ENCODE measurements around the gene PLAGL2. TPM values are rescaled to one million over a fixed set of nuclear protein-coding genes. Genes with fewer than 3 reads are reported as not detected.

Gene PLAGL2
- total RNA-seq, 3 donors from 2014 or later: 12.9 to 21.9 (median 16.5) TPM

DNA sequence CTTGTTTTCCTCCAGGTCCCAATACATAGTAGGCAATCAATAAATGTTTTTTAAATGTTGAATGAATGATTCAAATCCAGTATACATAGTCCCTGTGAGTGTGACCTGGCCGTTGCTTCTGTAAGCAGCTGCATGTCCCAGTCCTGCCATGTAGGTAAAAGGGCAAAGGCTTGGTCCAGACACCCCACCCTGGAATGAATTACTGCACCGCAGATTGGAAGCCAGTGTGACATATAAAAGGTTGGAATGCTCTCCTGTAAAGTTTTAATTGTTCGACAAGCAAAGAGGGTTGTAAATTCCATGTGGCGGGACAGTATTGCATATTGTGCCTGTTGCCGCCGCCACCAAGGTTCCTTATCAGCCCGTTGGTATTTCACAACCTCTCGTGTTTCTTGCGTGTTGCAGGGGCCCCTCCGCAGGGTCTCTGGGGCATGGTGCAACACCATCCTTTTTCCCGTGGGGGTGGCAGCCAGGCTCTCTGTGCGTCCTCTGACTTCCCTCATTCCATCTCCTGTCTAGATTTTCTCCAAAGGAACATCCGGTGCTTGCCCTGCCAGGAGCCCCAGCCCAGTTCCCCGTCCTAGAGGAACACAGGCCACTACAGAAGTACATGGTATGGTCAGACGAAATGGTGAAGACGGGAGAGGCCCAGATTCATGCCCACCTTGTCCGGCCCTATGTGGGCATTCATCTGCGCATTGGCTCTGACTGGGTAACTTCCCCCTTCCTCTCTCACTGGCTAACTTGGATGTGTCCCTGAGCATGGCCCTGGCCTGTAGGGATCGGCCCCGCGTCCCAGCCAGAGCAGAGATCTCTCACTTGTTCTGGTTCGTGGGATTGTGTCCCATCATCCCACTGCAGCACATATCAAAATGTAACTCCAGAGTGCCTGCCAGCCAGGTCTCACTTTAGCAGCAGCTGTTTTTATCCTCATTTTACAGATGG lies 20.5 kb upstream of the PLAGL2 start:
- Histone ChIP-seq H3K9me3 (no peaks in the 10 kb centered on the region), H3K4me3 (no peak overlapping the region), H3K4me1 (ENCODE audit: low read depth) (peaks cover 51% of the 10 kb centered on the region), H3K36me3 (ENCODE audit: low read depth) (no peaks in the 10 kb centered on the region)
- DNase-seq (peak; percentile 75 to 93 (median 83)), ATAC-seq (peak; percentile 91)
- TF ChIP-seq, protein P1, sequence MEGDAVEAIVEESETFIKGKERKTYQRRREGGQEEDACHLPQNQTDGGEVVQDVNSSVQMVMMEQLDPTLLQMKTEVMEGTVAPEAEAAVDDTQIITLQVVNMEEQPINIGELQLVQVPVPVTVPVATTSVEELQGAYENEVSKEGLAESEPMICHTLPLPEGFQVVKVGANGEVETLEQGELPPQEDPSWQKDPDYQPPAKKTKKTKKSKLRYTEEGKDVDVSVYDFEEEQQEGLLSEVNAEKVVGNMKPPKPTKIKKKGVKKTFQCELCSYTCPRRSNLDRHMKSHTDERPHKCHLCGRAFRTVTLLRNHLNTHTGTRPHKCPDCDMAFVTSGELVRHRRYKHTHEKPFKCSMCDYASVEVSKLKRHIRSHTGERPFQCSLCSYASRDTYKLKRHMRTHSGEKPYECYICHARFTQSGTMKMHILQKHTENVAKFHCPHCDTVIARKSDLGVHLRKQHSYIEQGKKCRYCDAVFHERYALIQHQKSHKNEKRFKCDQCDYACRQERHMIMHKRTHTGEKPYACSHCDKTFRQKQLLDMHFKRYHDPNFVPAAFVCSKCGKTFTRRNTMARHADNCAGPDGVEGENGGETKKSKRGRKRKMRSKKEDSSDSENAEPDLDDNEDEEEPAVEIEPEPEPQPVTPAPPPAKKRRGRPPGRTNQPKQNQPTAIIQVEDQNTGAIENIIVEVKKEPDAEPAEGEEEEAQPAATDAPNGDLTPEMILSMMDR (IDR thresholded peaks at IDR 0.05): no peak
- intact Hi-C loops (cut with DNase I, micrococcal nuclease): no loop called here

GRCh38 chr20:32227306-32227705 lies 19.8 kb upstream of the PLAGL2 start:
- Histone ChIP-seq H3K4me1 (ENCODE audit: low read depth) (peaks cover 51% of the 10 kb centered on the region), H3K36me3 (ENCODE audit: low read depth) (no peaks in the 10 kb centered on the region), H3K4me3 (no peak overlapping the region), H3K9me3 (no peaks in the 10 kb centered on the region)
- DNase-seq: peak; percentile 47 to 67 (median 63)
- intact Hi-C loops (cut with DNase I, micrococcal nuclease): no loop called here
- TF ChIP-seq, protein P1 (IDR thresholded peaks at IDR 0.05): no peak
- peak; percentile 52 for ATAC-seq

- H3K4me3 ChIP-seq: no peak overlapping the region
- TF ChIP-seq, protein P1 (IDR thresholded peaks at IDR 0.05): no peak
- intact Hi-C loops (cut with DNase I, micrococcal nuclease): no loop called here
- no peaks in the 10 kb centered on the region for H3K36me3 ChIP-seq (ENCODE audit: low read depth)
- DNase-seq (no peak), ATAC-seq (peak; percentile 4)
- peaks cover 51% of the 10 kb centered on the region for H3K4me1 ChIP-seq (ENCODE audit: low read depth)
- no peaks in the 10 kb centered on the region for H3K9me3 ChIP-seq
Measured at GRCh38 chr20:32226391-32226790, 18.8 kb upstream of the PLAGL2 start.

DNA sequence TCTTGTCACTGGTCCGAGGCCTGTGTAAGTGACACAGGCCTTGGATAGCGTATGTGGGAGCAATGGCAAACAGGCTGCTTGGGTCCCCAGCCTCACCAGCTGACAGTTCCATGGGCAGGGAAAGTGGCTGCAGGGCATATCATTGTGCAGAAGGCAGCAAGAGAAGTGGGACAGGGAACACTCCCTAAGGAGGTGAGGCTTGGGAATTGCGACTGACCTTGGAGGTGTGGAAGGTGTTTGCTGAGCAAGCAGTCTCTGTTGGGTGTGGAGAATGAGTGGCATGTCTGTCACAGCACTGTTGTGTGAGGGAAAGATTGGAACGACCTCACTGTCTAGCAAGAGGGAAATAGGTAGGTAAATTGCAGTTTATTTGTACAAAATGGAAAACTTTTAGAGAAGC lies 16.9 kb upstream of the PLAGL2 start:
- peak in 2 of 3 donors; percentile 59 to 76 for DNase-seq
- Histone ChIP-seq H3K9me3 (no peaks in the 10 kb centered on the region), H3K4me3 (no peak overlapping the region), H3K36me3 (ENCODE audit: low read depth) (no peaks in the 10 kb centered on the region), H3K4me1 (ENCODE audit: low read depth) (peaks cover 50% of the 10 kb centered on the region)
- TF ChIP-seq, protein P1 (IDR thresholded peaks at IDR 0.05): no peak
- ATAC-seq: peak; percentile 65
- intact Hi-C loops (cut with DNase I, micrococcal nuclease): no loop called here

GRCh38 chr20:32218156-32218900 lies 10.8 kb upstream of the PLAGL2 start:
- no peak for DNase-seq
- Histone ChIP-seq H3K36me3 (ENCODE audit: low read depth) (no peaks in the 10 kb centered on the region), H3K4me3 (no peak overlapping the region), H3K9me3 (no peaks in the 10 kb centered on the region), H3K4me1 (ENCODE audit: low read depth) (peaks cover 21% of the 10 kb centered on the region)
- intact Hi-C loops (cut with DNase I, micrococcal nuclease): no loop called here
- TF ChIP-seq, protein P1 (IDR thresholded peaks at IDR 0.05): no peak
- ATAC-seq: peak; percentile 2

Data from mucosa of descending colon (tissue), 3 donors.